Stimulated activated CD8-positive, alpha-beta memory T cell treated with anti-CD3 and anti-CD28 coated beads, Interleukin-12 subunit alpha, Interleukin-12 subunit beta, amount 100 ng/mL, for 24 hours (primary cell): ENCODE data around the gene SNRNP25.
"Not testable (repeated sequence)": the region's sequence is repeated elsewhere in the genome, so short reads cannot be mapped to it uniquely, and the experiment has no call there.

Source experiments
- DNase-seq: peaks from one replicate; pipeline ENCODE4 v3.0.0-alpha.2; 2020; ENCODE audit errors: extremely low read depth

The SNRNP25 gene

DNA sequence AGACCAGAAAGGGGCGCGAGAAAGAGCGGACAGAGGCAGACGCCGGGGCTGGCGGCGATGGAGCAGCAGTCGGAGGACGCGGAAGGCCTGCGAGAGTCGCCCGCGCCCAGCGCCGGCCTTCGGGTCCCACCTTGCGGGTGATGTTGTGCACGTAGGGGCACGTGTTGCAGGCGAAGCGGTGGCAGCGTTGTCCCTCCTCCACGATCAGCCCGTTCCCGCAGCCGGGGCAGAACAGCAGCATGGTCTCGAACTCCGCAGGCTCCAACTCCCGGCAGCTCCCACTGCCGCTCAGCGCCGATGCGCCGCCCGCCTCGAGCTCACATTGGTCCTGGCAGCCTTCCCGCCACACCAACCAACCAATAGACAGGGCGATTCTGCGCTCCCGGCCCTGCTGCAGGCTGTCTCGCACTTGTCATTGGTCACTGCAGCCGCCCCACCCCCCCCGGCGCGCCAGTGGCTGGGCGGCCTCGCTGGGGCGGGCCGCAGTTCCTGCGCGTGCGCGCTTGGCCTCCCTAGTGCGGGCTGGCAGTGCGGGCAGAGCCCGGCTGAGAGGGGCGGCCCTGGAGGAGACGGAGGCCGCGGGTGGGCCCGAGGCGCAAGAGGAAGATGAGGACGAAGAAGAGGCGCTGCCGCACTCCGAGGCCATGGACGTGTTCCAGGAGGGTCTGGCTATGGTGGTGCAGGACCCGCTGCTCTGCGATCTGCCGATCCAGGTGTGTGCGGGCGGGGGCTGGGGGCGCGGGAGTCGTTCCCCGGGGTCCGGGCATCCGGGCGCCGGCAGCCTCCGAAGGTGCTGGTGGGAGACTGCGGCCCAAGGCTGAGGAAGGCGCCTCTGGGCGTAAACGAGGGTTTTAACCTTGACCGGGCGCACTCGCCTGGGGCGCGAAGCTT is at the start of gene SNRNP25, which contains the start of gene POLR3K:
Gene SNRNP25, plus strand, starts transcription at position 483 of the 891 bp plus-strand sequence. Its CDS starts 189 bp downstream, at position 672.
Gene POLR3K, minus strand, starts transcription at position 263 of the 891 bp plus-strand sequence. Its CDS starts 22 bp downstream, at position 241.
- DNase-seq, result peak; percentile 96

DNA sequence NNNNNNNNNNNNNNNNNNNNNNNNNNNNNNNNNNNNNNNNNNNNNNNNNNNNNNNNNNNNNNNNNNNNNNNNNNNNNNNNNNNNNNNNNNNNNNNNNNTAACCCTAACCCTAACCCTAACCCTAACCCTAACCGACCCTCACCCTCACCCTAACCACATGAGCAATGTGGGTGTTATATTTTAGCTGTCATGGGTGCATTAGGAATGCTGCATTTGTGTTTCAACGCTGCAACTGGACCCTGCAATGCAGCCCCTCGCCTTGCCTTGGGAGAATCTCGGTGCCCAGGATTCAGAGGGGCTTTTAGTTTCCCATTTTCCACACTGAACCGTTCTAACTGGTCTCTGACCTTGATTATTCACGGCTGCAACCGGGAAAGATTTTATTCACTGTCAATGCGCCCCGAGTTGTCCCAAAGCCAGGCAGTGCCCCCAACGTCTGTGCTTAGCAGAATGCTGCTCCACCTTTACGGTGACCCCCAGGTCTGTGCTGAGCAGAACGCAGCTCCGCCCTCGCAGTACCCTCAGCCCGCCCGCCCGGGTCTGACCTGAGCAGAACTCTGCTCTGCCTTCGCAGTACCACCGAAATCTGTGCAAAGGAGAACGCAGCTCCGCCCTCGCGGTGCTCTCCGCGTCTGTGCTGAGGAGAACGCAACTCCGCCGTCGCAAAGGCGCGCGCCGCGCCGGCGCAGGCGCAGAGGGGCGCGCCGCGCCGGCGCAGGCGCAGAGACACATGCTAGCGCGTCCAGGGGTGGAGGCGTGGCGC is 43.5 kb upstream of the SNRNP25 start:
- no peak for DNase-seq

DNA sequence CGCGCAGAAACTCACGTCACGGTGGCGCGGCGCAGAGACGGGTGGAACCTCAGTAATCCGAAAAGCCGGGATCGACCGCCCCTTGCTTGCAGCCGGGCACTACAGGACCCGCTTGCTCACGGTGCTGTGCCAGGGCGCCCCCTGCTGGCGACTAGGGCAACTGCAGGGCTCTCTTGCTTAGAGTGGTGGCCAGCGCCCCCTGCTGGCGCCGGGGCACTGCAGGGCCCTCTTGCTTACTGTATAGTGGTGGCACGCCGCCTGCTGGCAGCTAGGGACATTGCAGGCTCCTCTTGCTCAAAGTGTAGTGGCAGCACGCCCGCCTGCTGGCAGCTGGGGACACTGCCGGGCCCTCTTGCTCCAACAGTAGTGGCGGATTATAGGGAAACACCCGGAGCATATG is 42.9 kb upstream of the SNRNP25 start:
- peak; percentile 64 for DNase-seq

DNA sequence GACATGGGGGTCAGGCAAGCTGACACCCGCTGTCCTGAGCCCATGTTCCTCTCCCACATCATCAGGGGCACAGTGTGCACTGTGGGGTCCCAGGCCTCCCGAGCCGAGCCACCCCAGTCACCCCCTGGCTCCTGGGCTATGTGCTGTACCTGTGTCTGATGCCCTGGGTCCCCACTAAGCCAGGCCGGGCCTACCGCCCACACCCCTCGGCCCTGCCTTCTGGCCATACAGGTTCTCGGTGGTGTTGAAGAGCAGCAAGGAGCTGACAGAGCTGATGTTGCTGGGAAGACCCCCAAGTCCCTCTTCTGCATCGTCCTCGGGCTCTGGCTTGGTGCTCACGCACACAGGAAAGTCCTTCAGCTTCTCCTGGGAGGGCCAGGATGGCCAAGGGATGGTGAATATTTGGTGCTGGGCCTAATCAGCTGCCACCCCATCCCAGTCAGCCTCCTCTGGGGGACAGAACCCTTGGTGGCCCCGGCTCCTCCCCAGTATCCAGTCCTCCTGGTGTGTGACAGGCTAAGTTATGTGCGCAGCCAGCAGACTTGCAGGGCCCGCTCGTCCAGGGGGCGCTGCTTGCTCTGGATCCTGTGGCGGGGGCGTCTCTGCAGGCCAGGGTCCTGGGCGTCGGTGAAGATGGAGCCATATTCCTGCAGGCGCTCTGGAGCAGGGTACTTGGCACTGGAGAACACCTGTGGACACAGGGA is 36.4 kb upstream of the SNRNP25 start:
- not testable (repeated sequence) for DNase-seq

DNA sequence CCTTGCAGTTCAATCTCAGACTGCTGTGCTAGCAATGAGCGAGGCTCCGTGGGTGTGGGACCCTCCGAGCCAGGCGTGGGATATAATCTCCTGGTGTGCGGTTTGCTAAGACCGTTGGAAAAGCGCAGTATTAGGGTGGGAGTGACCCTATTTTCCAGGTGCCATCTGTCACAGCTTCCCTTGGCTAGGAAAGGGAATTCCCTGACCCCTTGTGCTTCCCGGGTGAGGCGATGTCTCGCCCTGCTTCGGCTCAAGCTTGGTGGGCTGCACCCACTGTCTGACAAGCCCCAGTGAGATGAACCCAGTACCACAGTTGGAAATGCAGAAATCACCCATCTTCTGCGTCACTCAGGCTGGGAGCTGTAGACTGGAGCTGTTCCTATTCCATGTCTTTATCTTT is 32.7 kb upstream of the SNRNP25 start:
- not testable (repeated sequence) for DNase-seq

DNA sequence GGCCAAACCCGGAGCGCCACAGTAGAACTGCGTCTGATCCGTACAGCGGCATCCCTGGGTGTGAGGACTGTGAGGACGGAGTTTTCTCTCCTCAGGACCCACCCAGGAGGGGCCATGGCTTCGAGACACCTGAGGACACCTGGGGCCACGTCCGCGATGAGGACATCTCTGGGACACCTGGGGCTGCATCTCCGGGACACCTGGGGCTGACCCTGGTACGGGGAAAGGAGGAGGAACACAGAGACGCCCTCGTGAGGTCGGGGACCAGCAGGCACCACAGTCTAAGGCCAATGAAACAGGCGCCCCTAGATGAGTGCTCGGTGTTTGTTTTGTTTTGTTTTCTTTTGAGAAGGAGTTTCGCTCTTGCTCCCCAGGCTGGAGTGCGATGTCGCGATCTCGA is 29.5 kb upstream of the SNRNP25 start:
- DNase-seq, result not testable (repeated sequence)

DNA sequence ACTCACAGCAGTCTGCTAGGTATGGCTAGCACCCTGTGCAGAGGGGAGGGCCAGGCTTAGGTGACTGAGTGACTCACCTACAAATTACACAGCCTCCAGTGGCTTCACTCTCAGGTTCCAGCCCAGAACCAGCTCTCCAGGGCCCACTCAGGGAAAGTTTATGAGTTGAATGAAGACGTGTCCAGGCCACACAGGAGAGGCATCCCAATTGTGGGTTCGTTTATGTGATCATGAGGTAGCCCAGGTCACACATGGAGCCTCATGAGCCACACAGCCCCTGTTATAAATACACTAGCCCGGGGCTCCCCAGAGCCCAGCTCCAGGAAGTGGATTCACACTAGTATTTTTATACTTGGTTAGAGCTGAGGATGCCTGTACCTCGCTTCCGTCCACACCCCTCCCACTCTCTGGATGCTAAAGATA is 27.7 kb upstream of the SNRNP25 start:
- DNase-seq, result not testable (repeated sequence)

DNA sequence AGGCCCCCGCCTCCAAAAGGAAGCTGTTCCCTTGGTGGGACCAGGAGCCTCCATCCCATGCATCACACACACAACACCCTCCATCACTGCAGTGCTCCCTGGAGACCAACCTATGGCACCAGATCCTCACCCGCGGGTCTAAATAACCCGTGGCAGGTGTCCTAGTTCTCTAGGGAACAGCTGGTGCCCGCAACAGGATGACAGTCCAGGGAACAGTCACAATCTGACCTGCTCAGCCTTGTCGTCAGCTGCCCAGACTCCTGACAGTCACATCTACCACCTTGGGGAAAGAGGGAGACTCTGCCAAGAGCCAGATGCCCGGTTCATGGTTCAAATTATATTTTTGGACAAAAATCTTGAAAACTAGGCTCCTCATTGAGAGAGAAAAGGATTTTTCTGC is 23.0 kb upstream of the SNRNP25 start:
- not testable (repeated sequence) for DNase-seq

DNA sequence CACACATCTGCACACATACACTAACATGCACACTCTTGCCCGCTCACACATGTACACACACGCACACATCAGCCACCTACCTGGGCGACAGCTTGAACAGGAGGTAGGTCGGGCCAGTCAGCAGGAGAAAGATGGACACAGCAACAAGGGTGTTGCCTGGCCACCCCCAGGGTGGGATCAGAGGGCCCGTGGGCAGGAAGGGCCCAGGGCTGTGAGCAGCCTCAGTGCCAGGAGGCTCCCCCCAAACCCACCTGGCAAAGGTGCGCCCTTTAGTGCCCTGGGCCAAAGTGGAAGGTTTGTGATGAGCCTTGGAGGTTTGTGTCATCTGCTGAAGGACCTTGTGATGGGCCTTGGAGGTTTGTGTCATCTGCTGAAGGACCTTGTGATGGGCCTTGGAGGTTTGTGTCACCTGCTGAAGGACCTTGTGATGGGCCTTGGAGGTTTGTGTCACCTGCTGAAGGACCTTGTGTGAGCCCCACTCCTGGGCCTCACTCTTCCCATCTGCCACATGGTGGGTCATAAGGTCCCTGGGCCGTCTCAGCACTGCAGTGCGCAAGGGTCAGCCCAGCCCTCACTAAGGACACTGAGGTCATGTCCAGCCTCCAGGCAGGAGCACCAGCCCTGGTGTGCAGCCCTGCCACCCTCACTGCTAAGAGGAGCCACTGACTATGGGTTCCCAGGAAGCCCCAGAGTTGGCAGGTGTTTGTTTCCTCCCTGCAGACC is 20.3 kb upstream of the SNRNP25 start:
- not testable (repeated sequence) for DNase-seq

DNA sequence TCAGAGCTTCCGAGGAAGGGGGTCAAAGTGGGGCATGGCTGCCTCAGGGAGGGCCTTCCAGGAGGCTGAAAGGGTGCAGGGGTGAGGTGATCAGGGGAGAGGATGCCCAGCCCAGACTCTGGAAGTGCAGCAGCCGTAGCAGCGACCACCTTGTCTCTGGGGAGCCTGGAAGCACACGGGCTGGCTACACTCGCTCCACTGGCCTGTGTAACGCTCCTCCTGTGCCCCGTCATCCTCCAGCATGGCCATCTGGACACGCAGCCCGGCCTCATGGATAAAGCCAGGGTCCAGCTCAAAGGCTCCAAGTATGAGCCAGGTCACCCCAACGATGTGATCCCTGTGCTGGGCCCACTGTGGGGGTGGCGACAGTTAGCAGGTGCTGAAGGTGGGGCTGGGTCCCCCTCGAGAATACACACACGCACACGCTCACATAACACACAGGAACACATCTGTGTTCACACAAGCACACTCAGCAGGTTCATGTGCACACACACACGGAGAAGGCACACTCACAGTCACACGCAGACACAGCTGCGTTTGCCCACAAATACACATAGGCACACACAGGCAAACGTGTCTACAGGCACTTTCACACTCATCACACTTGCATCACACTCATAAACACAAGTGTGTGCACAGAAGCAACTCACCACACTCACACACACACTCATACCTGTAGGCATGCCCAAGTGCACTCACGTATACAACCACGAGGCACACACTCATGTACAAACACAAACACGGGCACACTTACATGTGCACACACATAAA is 19.6 kb upstream of the SNRNP25 start:
- DNase-seq, result no peak

DNA sequence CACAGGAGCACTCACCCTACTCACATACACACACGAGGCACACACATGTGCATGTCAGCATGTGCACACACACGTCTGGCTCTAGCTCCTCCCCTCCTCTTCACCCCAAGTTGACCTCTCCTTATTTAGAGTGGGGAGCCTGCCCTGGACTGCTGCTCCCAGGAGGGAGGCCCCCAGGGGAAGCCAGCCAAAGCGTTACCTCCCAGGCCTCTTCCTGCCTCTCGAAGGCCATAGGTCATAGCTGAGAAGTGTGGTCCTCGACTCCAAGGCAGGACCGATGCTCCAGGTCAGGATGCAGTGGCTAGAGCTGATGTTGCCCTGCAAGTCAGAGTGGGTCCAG is 19.0 kb upstream of the SNRNP25 start:
- DNase-seq, result no peak

DNA sequence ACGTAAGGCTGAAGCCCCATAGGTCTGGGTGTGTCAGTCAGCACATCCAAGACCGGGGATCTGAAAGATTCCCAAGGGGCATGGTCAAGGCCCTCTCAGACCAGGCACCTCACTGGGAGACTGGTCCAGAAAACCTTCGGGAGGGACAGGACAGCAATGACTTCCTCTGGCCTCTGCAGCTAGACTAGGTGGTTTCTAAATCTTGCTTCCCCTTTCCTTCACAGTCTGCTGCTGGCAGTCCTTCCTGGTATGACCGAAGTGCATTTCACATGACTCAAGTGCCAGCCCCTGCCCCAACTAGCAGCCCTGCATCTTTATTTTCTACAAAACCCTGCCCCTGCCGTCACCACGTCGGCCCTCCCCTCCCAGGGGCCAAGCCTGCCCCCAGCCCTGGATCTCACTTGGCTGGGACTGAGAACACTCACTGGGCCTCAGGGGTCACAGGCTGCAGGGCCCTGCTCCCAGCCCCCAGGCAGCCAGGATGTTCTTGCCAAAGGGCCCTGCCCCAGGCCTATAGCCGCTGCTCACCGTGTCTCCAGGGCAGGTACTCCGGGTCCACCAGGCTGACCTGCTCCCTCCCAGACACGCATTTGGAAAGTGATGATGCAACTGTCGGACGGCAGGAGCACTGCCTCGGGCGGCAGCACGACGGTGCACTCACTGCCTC is 18.5 kb upstream of the SNRNP25 start:
- no peak for DNase-seq

DNA sequence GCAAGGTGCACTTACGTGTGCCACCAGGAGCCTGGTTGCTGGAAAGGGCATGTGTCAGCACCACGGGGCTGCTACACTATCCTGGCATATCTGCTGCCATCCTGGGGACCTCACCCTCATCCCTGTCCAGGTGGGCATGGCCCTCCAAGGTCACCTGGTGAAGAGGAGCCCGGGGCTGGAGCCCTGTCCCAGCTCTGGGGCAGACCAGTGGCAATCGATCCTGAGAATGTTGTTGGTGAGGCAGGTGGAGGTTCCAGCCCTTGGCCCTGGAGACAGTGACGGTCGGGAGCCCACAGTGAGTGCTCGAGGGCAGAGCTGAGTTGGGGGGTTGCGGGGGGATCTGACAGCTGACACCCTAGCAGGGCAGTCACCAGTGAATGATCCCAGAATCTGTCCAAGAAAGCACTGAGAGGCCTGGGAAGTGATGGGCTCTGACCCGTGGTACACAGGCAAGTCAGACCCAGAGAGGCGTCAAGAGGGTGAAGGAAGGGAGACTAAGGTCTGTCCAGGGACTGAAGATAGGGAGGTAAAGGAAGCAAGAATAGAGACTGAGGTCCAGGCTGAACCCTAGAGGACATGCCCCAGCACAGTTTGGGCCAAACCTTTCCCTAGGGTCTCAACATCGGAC is 17.8 kb upstream of the SNRNP25 start:
- no peak for DNase-seq

DNA sequence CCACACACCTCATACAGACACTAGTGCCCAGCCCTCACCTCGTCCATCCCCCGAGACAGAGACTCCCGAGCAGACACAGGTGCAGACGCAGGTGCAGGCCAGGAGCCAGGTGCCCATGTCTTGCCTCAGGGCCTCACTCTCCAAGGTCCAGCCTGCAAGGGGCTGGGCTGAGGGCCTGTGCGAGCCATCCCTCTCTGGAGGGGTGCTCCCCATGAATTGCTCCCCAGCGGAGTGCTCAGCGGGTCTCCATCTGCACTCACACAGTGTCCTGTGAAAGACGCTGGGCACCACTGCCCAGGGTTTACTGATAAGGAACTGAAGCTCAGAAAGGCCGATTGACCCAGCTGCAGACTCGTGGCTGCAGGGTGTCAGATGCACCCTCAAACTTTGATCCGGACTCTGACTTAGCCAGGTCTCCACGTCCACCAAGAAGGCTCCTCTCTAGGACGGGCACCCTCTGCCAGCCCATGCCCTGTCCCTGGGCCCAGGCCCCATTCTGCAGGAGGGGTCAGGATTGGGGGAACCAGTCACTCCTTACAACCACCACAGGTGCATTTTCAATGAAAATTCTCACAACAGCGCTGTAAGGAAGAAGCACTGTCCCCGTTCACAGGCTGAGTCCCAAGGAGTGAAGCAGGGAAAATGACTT is 17.2 kb upstream of the SNRNP25 start:
- no peak for DNase-seq

DNA sequence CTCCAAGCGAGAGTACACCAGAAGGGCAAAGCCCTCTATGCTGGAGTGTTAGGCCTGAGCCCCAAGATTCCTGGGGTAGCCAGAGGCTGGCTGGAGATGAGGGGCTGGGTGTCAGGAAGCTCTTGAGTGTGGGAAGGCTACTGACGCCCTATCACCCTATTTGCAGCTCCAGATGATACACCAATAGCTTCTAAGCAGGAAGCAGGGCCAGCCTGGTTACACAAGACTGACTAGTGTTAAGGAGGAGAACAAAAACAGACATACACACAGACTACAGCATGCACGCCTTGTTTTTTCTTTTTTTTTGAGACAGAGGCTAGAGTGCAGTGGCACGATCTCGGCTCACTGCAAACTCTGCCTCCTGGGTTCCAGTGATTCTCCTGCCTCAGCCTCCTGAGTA is 16.1 kb upstream of the SNRNP25 start:
- DNase-seq, result no peak

DNA sequence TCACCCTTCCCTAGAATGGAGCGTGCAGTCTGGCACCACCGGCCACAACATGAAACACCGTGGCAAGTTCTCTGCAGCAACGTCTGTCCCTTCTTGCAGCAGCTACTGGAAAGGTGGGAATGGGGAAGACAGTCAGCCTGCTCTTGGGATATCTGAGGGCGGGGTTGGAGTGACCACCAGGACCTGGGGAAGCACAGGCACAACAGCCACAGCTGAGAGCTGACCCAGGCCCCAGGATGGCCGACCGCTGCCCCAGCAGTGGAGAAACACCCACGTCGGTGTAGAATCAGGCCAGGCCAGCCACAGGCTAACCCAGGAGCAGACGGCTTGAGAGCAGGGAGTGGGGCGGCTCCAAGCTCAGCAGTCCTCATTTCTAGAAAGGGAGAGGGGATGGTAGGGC is 15.4 kb upstream of the SNRNP25 start:
- not testable (repeated sequence) for DNase-seq

DNA sequence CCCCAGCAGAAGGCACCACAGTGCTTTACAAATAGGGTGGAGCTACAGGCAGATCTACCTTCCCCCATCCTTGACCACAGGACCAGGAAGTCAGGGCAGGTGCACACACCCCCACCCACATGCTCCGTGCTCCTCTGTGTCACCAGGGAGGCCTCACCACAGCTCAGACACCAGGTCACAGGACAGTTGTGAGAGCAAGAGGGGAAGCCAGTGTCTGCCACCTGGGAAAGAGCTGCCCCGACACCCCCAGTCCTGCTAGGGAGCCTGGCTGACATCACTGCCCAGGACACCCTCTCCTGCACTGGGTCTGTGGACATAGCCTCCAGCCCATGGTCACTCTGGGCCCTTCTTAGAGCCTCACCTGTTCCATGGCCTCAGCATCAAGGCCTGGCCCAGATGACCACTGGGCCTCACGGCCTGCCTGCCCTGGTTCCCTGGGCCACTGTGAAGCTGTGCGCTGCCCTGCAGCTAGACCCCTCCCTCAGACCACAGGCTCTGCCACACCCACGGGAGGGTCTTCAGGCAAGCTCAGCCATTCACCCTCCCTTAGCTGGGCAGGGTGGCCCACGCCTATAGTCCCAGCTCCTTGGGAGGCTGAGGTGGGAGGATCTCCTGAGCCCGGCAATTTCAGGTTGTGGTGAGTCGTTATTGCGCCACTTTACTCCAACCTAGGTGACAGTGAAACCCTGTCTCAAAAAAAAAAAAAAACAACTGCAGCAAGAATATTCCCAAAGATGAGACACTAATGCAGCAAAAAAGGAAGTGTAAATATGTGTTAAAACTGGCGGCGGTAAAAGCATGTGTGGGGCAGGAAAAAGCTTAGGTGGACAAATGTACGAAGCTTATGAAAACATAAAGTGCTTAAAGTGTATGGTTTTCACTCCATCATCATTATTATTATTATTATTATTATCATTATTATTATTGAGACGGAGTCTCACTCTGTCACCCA is 14.4 kb upstream of the SNRNP25 start:
- DNase-seq, result peak; percentile 7
